H1 (cell line): ENCODE data around the gene SPTBN4. TPM values are rescaled to one million over a fixed set of nuclear protein-coding genes. Genes with fewer than 3 reads are reported as not detected.

Experiments
- ATF3 ChIP-seq: IDR thresholded peaks from 2 replicates; pipeline ENCODE4 v1.6.1; 2011; ENCODE audit warnings: low read depth, mild to moderate bottlenecking, low read length; ENCODE audit not compliant: insufficient read depth
- BCL11A ChIP-seq, 2 experiments: IDR thresholded peaks; one replicate each; pipeline ENCODE4 v1.6.1; 2011; ENCODE audit warnings: low read depth in 2 of 2, low read length in 2 of 2, mild to moderate bottlenecking in 2 of 2
- BRCA1 ChIP-seq: IDR thresholded peaks from 2 replicates; pipeline ENCODE4 v1.6.1; 2012; ENCODE audit warnings: low read depth, low read length, improper control_type of control experiment
- CHD1 ChIP-seq: IDR thresholded peaks from 2 replicates; pipeline ENCODE4 v1.6.1; 2012; ENCODE audit warnings: low read depth, low read length, improper control_type of control experiment
- CHD2 ChIP-seq: IDR thresholded peaks from 2 replicates; pipeline ENCODE4 v1.6.1; 2012; ENCODE audit warnings: low read length, improper control_type of control experiment
- EGR1 ChIP-seq: IDR thresholded peaks from 2 replicates; pipeline ENCODE4 v1.6.1; 2011; ENCODE audit warnings: low read depth, low read length, borderline replicate concordance
- EP300 ChIP-seq, 2 experiments: IDR thresholded peaks; 1 replicate in 1 of 2; 2 replicates in 1 of 2; pipeline ENCODE4 v1.6.1; 2011 to 2012; ENCODE audit warnings: low read depth in 2 of 2, low read length in 2 of 2, mild to moderate bottlenecking in 2 of 2, borderline replicate concordance in 1 of 2, inconsistent platforms in 1 of 2, moderate library complexity in 1 of 2
- FOSL1 ChIP-seq: IDR thresholded peaks from 2 replicates; pipeline ENCODE4 v1.6.1; 2011; ENCODE audit warnings: mild to moderate bottlenecking, low read depth, low read length, moderate library complexity; ENCODE audit not compliant: insufficient read depth
- HDAC2 ChIP-seq, 2 experiments: fragments of 300-600 bp in 1 of 2; sonication (generic) in 1 of 2; IDR thresholded peaks; 2 replicates each; pipeline ENCODE4 v1.6.1; 2011 to 2012; ENCODE audit warnings: low read depth in 2 of 2, low read length in 2 of 2, mild to moderate bottlenecking in 2 of 2, moderate library complexity in 2 of 2, borderline replicate concordance in 1 of 2, inconsistent platforms in 1 of 2
- JUN ChIP-seq: IDR thresholded peaks from 2 replicates; pipeline ENCODE4 v1.6.1; 2011; ENCODE audit warnings: low read depth, mild to moderate bottlenecking, improper control_type of control experiment, low read length
- JUND ChIP-seq: IDR thresholded peaks from 2 replicates; pipeline ENCODE4 v1.6.1; 2011; ENCODE audit warnings: mild to moderate bottlenecking, improper control_type of control experiment, low read length
- KDM5A ChIP-seq: fragments of 200-600 bp; IDR thresholded peaks from 2 replicates; pipeline ENCODE4 v1.7.1; 2012; ENCODE audit warnings: mild to moderate bottlenecking, low read length, inconsistent platforms, mixed read lengths
- NRF1 ChIP-seq: IDR thresholded peaks from 2 replicates; pipeline ENCODE4 v1.6.1; 2011; ENCODE audit warnings: mild to moderate bottlenecking, low read depth, low read length, improper control_type of control experiment
- PHF8 ChIP-seq: fragments of 200-600 bp; sonication (generic); conservative IDR thresholded peaks from 2 replicates; pipeline ENCODE4 v1.7.1; 2012; ENCODE audit warnings: low read depth, mild to moderate bottlenecking, inconsistent platforms, low read length, moderate library complexity
- POLR2A ChIP-seq, 2 experiments: IDR thresholded peaks; 1 replicate in 1 of 2; 2 replicates in 1 of 2; pipeline ENCODE4 v1.6.1; 2011; ENCODE audit warnings: low read depth in 2 of 2, low read length in 2 of 2, mild to moderate bottlenecking in 2 of 2; ENCODE audit errors: control extremely low read depth in 1 of 2
- POU5F1 ChIP-seq: IDR thresholded peaks from 2 replicates; pipeline ENCODE4 v1.6.1; 2011; ENCODE audit warnings: low read depth, mild to moderate bottlenecking, low read length, moderate library complexity
- RBBP5 ChIP-seq: IDR thresholded peaks from 2 replicates; pipeline ENCODE4 v1.7.1; 2012; ENCODE audit warnings: low read depth, mild to moderate bottlenecking, inconsistent platforms, low read length, moderate library complexity, borderline replicate concordance
- RFX5 ChIP-seq: IDR thresholded peaks from 2 replicates; pipeline ENCODE4 v1.6.1; 2011; ENCODE audit warnings: low read depth, low read length, improper control_type of control experiment, borderline replicate concordance
- RNF2 ChIP-seq: fragments of 200-900, 300-1000 bp; sonication (generic); IDR thresholded peaks from 2 replicates; pipeline ENCODE4 v1.7.1; 2016; ENCODE audit warnings: borderline replicate concordance, low read depth, mild to moderate bottlenecking, antibody characterized with exemption, low read length; ENCODE audit not compliant: poor library complexity, severe bottlenecking; ENCODE audit errors: missing control alignments
- SIRT6 ChIP-seq: IDR thresholded peaks from one replicate; pipeline ENCODE4 v1.7.1; 2012; ENCODE audit warnings: low read length, inconsistent platforms
- SIX5 ChIP-seq: IDR thresholded peaks from 2 replicates; pipeline ENCODE4 v1.6.1; 2011; ENCODE audit warnings: mild to moderate bottlenecking, low read depth, low read length
- TEAD4 ChIP-seq: IDR thresholded peaks from 2 replicates; pipeline ENCODE4 v1.6.1; 2012; ENCODE audit warnings: low read depth, low read length, inconsistent platforms, mixed read lengths
- YY1 ChIP-seq: IDR thresholded peaks from 2 replicates; pipeline ENCODE4 v1.6.1; 2011; ENCODE audit warnings: low read depth, mild to moderate bottlenecking, low read length
- polyA plus RNA-seq, 7 experiments: library from polyadenylated mRNA; depleted of rRNA in 3 of 7; stranded (reverse) in 5 of 7; unstranded in 2 of 7; fragments of >200 nt in 5 of 7; fragments of 200-250 nt in 2 of 7; gene quantifications; 1 replicate in 5 of 7; 2 replicates in 1 of 7; 4 replicates in 1 of 7; pipeline versions ENCODE4 v1.2.1 to v1.2.3, GENCODE V29; 2011 to 2013; ENCODE audit warnings: missing spikeins in 2 of 7, mixed read lengths in 2 of 7
- total RNA-seq: library from RNA; stranded (reverse); fragmentation: NEBNext Ultra II Directional; extraction: Animal tissue kit (Norgen Biotek cat#: 25700); gene quantifications from 2 replicates; pipeline ENCODE4 v1.2.1, GENCODE V29; 2021

Gene SPTBN4
- total and polyA plus RNA-seq, 2 of the 8 experiments (the other 6 are each of a cell fraction or from before 2014, with no cell fraction given), result 1.9 to 3.0 TPM

GRCh38 chr19:40420766-40421765, 45.7 kb upstream of the SPTBN4 start (continued):
- TF ChIP-seq RNF2 (no peak), NRF1 (no peak), SIX5 (no peak), FOSL1 (no peak), ATF3 (no peak), HDAC2 (IDR thresholded peaks at IDR 0.05; ENCODE audit: borderline replicate concordance in 1 of 2, low read depth in 2 of 2, low read length in 2 of 2) (no peak; a peak in 1 of 4 replicates), PHF8 (peak; percentile 70; the same call in 1 of the 2 replicates), RBBP5 (0 out of 2 replicates have a peak, but pooled peaks have one; percentile 49), EP300 (IDR thresholded peaks at IDR 0.05; ENCODE audit: borderline replicate concordance in 1 of 2, low read depth in 2 of 2, low read length in 2 of 2) (peak in 1 of 2 experiments; percentile 64; a peak in 1 of 3 replicates), JUN (no peak), KDM5A (no peak), POU5F1 (no peak), BRCA1 (no peak), YY1 (peak; percentile 37), TEAD4 (peak; percentile 99), CHD1 (no peak), SIRT6 (no peak), RFX5 (no peak), EGR1 (peak; percentile 99), POLR2A (IDR thresholded peaks at IDR 0.05; ENCODE audit: control extremely low read depth in 1 of 2, low read depth in 2 of 2, low read length in 2 of 2) (peak in 1 of 2 experiments; percentile 74; a peak in 2 of 3 replicates), JUND (no peak), BCL11A (IDR thresholded peaks at IDR 0.05; ENCODE audit: low read depth in 2 of 2, low read length in 2 of 2) (no peak), CHD2 (no peak)
